ENCODE results near the gene PTPRE.

Gene PTPRE

GRCh38 chr10:128105383-128105782 is 198.5 kb downstream of the PTPRE start:
- DNase-seq = no peak

DNA sequence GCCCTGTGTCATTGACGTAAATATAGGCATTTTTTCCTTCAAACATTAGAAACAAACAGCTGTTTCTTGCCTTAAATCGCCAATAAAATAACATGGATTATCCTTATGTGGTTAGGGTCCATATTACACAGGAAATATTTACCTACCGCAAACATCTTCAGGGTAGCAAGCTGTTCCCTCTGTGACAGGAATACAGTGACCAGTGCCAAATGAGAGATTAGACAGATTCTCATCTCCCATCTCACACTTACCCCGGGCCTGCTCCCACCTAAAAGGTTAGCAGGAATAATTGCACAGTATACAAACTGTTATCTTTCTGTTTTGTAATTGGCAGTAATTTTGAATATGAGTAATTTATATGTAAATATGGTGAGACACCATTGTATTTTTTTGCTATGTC is 202.8 kb downstream of the PTPRE start:
- DNase-seq = no peak

GRCh38 chr10:128110339-128110738 is 203.4 kb downstream of the PTPRE start:
- DNase-seq = no peak

DNA sequence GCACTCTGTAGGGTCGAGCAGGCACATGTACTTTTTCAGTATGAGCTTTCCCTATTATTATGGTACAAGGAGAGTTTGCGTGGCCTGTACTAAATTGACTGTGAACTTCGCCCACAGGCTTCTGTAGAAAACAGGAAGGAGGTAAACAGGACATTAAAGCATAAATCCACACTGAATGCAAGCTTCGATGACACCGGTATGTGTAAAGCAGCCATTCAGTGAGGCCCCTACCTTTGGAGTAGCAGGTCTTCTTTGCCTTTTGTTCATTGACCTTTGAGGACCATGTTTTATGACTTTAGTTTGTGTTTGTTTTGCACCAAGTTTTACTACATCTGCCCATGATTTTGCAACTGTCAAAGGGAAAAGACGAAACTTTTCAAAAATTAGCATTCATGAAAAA is 204.8 kb downstream of the PTPRE start:
- DNase-seq = no peak

DNA sequence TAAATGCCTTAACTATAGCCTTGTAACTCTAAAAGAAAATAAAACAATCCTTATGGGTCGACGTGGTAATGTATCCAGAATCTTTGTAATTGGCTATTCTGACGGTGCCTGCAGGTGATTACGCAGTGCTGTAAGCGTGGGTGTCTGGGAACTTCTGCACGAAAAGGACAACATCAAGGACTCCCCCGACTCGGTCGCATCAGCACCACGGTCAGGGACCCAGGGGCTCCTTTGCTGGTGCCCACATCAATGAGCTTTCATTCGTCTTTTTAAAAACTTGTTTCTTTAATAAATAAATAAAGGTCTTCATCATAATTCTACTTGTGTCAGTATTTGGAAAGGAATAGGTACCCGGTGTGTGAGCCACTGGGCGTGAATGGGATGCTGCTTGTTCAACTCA is 206.1 kb downstream of the PTPRE start:
- no peak for DNase-seq

DNA sequence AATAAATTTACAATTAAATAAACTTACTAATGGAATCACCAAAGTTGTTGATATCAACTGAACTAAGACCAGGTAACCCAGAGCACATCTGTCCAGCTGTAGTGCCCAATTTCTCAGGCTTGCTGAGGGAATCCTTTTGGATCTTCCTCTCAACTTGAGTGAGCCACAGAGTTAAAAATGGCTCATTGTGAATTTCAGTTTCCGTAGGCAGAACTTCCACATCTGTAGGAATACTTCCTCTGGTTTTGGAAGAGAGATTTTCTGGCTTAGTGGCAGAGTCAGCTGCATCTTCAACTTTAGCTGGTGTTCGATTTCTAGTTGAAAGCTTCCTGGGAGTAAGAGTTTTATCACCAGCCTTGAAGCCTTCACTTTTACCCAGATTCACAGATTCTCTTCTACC is 208.0 kb downstream of the PTPRE start:
- no peak for DNase-seq

- DNase-seq = no peak
These were observed 208.5 kb downstream of the PTPRE start for GRCh38 chr10:128115356-128115755.

DNA sequence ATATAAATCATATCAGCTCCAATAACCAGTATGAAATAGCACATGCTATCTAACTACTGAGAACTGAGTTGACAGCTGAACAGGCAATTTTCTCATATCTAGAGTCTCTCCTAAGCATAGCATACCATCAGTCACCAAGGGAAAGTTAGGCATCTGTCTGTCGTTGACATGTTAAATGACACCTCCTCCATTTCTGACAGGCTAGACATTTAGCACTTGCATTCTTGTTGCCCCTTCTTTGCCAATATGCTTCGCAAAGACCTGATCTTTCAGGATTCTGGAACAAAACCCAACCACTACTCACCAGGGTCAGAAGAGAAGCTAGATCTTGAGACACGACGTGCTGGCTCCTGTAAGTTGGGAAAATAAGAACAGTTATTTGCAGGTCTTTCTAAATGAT is 209.3 kb downstream of the PTPRE start:
- no peak for DNase-seq

GRCh38 chr10:128116851-128117615 is 210.1 kb downstream of the PTPRE start:
- DNase-seq = no peak

DNA sequence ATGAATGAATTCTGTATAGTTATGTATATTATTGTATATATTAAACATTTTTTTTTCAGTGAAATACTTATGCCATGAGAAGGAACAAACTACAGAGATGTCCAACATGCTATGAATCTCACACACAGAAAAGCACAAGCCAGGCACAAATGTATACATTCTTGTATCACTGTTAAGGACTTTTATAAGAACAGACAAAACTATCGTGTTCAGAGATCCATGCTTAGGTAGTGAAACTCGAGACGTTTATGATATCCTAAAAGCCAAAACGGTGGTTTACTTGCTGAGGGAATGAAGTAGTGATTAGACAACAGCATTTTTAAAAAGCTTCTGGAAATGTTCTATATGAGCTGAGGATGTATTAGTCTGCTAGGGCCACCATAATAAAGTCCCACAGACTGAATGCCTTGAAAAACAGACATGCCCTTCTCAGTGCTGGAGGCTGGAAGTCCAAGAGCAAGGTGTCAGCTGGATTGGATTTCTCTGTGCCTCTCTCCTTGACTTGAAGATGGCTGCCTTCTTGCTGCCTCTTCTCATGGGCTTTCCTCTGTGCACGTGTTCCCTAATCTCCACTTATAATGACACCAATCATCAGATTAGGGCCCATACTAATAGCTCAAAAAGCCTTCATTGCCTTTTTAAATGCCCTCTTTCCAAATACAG is 215.0 kb downstream of the PTPRE start:
- DNase-seq = no peak

- DNase-seq = no peak
These were observed 216.0 kb downstream of the PTPRE start for GRCh38 chr10:128122931-128123330.

DNA sequence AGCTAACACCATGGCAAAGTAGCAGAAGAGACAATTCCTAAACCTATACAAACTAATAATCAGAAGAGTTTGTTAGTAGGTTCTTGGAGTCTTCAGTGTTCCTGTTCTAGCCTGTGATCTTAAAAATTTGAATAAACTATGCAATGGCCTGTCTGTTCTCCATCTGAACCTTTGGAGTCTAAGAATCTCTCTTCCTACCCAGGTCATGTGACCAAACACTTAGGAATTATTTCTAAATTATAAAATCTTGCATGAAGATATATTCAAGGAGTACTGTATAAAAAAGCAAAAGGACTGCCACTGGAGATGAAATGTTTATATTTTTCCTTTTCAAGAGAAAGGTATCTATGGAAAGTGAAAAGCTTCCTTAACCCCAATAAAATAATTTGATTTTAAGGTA is 216.9 kb downstream of the PTPRE start:
- DNase-seq = no peak

GRCh38 chr10:128124813-128125403 is 218.0 kb downstream of the PTPRE start:
- DNase-seq = no peak

GRCh38 chr10:128125416-128125943 is 218.6 kb downstream of the PTPRE start:
- peak; percentile 33 for DNase-seq

GRCh38 chr10:128125944-128126764 is 219.3 kb downstream of the PTPRE start, which contains the start of gene MKI67:
Gene MKI67 (minus strand): TSS chr10:128126423. CDS start chr10:128125667, 756 bp downstream.
- peak; percentile 84 for DNase-seq

- no peak for DNase-seq
These were observed 221.7 kb downstream of the PTPRE start for GRCh38 chr10:128128582-128128981.

DNA sequence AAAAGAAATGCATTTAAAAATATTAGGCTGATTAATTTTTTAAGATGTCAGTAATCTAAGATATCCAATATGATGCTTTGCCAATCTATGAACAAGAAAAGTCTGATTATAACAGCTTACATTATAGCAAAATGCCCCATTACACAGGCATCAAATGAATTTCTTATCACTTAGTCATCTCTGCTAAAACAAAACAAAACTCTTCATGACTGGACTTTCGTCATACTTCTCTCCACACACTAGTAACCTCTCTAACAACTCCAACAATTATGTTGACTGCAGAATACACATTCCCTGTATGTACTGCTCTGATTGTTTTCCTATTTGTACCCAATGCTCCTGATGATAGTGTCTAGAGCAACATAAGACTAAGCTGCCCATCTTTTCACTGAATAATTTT is 223.1 kb downstream of the PTPRE start:
- DNase-seq = no peak
